ENCODE data around the gene POU5F1. TPM values are rescaled to one million over a fixed set of nuclear protein-coding genes. Genes with fewer than 3 reads are reported as not detected.
"Not testable (repeated sequence)": the region's sequence is repeated elsewhere in the genome, so short reads cannot be mapped to it uniquely, and the experiment has no call there.

Gene POU5F1
- polyA plus RNA-seq, 1 donor: 0.28 TPM

DNA sequence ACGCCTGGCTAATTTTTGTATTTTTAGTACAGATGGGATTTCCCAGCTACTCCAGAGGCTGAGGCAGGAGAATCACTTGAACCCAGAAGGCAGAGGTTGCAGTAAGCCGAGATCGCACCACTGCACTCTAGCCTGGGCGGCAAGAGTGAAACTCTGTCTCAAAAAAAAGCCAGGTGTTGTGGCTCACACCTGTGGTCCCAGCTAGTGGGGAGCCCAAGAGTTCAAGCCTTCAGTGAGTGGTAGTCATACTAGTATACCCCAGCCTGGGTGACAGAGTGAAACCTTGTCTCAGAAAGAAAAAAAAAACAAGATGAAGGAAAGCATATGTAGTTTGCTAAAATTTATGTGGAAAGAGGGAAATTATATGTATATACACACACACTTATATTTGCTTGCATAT is 20.0 kb upstream of the POU5F1 start:
- no peaks in the 10 kb centered on the region for H3K4me1 ChIP-seq (ENCODE audit: control insufficient read depth, insufficient read depth, low read length)
- no peaks in the 10 kb centered on the region for H3K9me3 ChIP-seq (ENCODE audit: control insufficient read depth, low read depth, low read length)
- no peak overlapping the region for H3K4me3 ChIP-seq (ENCODE audit: low read length)
- no peak overlapping the region for H3K27ac ChIP-seq (ENCODE audit: low read length)
- DNase-seq: no peak
- no CpG with 5 or more reads among the region's 4 CpGs for WGBS (ENCODE audit: insufficient coverage, low lambda C conversion rate)
- no peaks in the 10 kb centered on the region for H3K27me3 ChIP-seq (ENCODE audit: control insufficient read depth, insufficient read depth, low read length)
- no peaks in the 10 kb centered on the region for H3K36me3 ChIP-seq (ENCODE audit: control insufficient read depth, insufficient read depth, low read length)

DNA sequence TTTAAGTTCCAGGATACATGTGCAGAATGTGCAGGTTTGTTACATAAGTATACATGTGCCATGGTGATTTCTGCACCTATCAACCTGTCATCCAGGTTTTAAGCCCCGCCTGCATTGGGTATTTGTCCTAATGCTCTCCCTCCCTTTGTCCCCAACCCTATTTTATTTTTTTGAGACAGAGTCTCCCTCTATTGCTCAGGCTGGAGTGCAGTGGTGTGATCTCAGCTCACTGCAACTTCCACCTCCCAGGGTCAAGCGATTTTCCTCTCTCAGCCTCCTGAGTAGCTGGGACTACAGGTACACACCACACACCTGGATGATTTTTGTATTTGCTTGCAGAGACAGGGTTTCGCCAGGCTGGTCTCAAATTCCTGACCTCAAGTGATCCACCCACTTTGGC is 18.7 kb upstream of the POU5F1 start:
- H3K9me3 ChIP-seq (ENCODE audit: control insufficient read depth, low read depth, low read length); H3K4me1 ChIP-seq (ENCODE audit: control insufficient read depth, insufficient read depth, low read length); H3K27ac ChIP-seq (ENCODE audit: low read length); H3K36me3 ChIP-seq (ENCODE audit: control insufficient read depth, insufficient read depth, low read length); H3K4me3 ChIP-seq (ENCODE audit: low read length); DNase-seq; H3K27me3 ChIP-seq (ENCODE audit: control insufficient read depth, insufficient read depth, low read length): not testable (repeated sequence)
- no CpG with 5 or more reads among the region's 3 CpGs for WGBS (ENCODE audit: insufficient coverage, low lambda C conversion rate)

DNA sequence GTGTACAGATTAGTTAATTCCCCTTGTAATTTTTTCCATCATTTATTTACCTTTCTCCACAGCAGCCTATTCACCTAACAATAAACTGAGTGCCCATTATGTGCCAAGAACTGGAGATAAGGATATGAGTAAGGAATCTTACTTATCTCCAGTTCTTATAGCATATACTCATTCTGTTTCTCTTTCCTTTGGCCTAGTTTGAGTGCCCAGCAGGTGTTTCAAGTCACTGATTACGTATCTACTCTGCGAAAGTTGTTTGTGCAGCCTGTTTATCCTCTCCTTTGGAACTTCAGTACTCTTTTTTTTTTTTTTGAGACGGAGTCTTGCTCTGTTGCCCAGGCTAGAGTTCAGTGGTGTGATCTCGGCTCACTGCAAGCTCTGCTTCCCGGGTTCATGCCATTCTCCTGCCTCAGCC is 17.3 kb upstream of the POU5F1 start:
- H3K4me1 ChIP-seq (ENCODE audit: control insufficient read depth, insufficient read depth, low read length): no peaks in the 10 kb centered on the region
- WGBS (ENCODE audit: insufficient coverage, low lambda C conversion rate): 0% methylated on average over 1 of the region's 5 CpGs

DNA sequence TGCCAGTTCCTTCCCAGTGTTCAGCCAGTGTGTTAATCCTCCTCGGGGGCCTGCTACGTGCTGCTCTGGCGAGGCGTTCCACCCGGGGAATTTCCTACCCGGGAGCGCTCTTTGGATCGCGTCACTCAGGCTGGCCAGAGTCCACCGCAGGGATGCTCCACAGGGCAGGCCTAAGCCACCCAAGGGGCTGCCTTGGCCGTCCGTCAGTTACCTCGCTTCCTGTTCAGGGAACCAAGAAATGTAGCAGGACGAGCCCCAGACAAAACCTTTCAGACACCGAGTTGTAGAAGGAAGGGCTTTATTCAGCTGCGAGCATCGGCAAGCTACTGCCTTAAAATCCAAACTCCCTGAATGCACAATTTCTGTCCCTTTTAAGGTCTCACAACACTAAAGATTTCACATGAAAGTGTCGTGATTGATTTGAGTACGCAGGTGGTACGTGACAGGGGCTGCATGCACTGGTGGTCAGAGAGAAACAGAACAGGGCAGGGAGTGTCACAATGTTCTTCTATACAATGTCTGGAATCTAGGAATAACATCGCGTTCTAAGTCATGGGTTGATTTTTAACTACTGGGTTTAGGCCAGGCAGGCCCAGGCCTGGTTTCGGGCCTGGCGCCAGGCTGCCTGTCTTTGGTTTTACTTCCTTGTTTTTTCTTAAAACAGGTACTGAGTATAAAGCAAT is 15.7 kb upstream of the POU5F1 start:
- Histone ChIP-seq H3K9me3 (ENCODE audit: control insufficient read depth, low read depth, low read length) (no peaks in the 10 kb centered on the region), H3K4me1 (ENCODE audit: control insufficient read depth, insufficient read depth, low read length) (no peaks in the 10 kb centered on the region), H3K4me3 (ENCODE audit: low read length) (no peak overlapping the region), H3K27ac (ENCODE audit: low read length) (no peak overlapping the region), H3K36me3 (ENCODE audit: control insufficient read depth, insufficient read depth, low read length) (no peaks in the 10 kb centered on the region), H3K27me3 (ENCODE audit: control insufficient read depth, insufficient read depth, low read length) (no peaks in the 10 kb centered on the region)
- 89% methylated on average over 3 of the region's 24 CpGs for WGBS (ENCODE audit: insufficient coverage, low lambda C conversion rate)
- DNase-seq: no peak

More for the DNA sequence above, 17.3 kb upstream of the POU5F1 start:
- no peaks in the 10 kb centered on the region for H3K36me3 ChIP-seq (ENCODE audit: control insufficient read depth, insufficient read depth, low read length)
- no peaks in the 10 kb centered on the region for H3K27me3 ChIP-seq (ENCODE audit: control insufficient read depth, insufficient read depth, low read length)
- no peak overlapping the region for H3K4me3 ChIP-seq (ENCODE audit: low read length)
- H3K27ac ChIP-seq (ENCODE audit: low read length): no peak overlapping the region
- DNase-seq: peak in 1 of 2 donors; percentile 53
- H3K9me3 ChIP-seq (ENCODE audit: control insufficient read depth, low read depth, low read length): no peaks in the 10 kb centered on the region

DNA sequence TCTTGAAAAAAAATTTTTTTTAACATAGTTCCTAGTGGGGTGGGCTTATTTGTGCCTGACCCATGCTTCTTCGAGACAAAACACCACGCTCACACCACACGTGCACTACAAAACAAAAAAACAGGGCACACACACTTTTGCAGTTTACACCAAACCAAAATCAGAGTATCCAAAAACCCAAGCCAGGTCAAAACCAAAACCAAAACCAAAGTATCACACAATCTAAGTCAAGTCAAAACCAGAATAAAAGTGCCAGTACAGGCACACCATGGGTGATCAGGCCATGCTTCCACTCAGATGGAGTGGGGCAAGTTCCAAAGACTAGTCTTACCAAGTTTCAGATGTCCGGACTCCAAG is 15.2 kb upstream of the POU5F1 start:
- not testable (repeated sequence) for DNase-seq; H3K27me3 ChIP-seq (ENCODE audit: control insufficient read depth, insufficient read depth, low read length); H3K4me1 ChIP-seq (ENCODE audit: control insufficient read depth, insufficient read depth, low read length); H3K36me3 ChIP-seq (ENCODE audit: control insufficient read depth, insufficient read depth, low read length); H3K9me3 ChIP-seq (ENCODE audit: control insufficient read depth, low read depth, low read length); H3K4me3 ChIP-seq (ENCODE audit: low read length); H3K27ac ChIP-seq (ENCODE audit: low read length)
- no CpG with 5 or more reads among the region's 4 CpGs for WGBS (ENCODE audit: insufficient coverage, low lambda C conversion rate)

DNA sequence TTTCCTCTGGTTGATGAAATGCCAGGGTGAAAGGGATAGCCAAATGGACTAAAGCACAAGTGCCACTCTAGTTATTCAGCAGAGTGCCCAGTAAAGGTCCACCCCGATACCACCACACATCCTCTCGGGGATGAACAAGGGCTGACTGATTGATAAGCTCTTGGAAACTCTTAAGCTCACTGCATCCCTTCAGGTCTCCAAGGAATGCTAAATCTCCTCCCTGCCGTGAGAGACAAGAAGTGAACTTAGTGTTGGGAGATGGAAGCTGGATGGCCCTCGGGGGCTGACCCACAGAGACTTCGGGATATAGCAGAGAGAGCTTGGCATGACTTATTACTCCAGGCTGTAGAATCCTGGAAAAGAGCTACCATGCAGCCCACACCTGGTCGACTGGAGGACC is 13.4 kb upstream of the POU5F1 start:
- H3K36me3 ChIP-seq (ENCODE audit: control insufficient read depth, insufficient read depth, low read length); H3K27ac ChIP-seq (ENCODE audit: low read length); DNase-seq; H3K4me3 ChIP-seq (ENCODE audit: low read length); H3K9me3 ChIP-seq (ENCODE audit: control insufficient read depth, low read depth, low read length); H3K27me3 ChIP-seq (ENCODE audit: control insufficient read depth, insufficient read depth, low read length); H3K4me1 ChIP-seq (ENCODE audit: control insufficient read depth, insufficient read depth, low read length): not testable (repeated sequence)
- no CpG with 5 or more reads among the region's 6 CpGs for WGBS (ENCODE audit: insufficient coverage, low lambda C conversion rate)

DNA sequence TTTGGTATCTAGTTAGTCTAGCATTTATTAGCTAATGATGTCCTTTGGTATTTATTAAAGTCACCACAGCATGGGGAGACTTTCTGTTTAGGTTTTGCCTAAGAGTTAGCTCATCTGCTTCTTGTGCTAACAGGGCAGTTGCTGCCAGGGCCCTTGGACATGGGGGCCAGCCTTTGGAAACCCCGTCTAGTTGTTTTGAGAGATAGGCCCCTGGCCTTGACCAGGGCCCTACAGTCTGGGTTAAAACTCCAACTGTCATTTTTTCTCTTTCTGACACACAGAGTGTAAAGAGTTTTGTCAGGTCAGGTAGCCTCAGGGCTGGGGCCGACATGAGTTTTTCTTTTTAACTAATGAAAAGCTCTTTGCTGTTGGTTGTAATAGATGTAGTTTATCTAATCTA is 12.8 kb upstream of the POU5F1 start:
- H3K4me1 ChIP-seq (ENCODE audit: control insufficient read depth, insufficient read depth, low read length); H3K36me3 ChIP-seq (ENCODE audit: control insufficient read depth, insufficient read depth, low read length); DNase-seq; H3K27me3 ChIP-seq (ENCODE audit: control insufficient read depth, insufficient read depth, low read length); H3K9me3 ChIP-seq (ENCODE audit: control insufficient read depth, low read depth, low read length); H3K27ac ChIP-seq (ENCODE audit: low read length); H3K4me3 ChIP-seq (ENCODE audit: low read length): not testable (repeated sequence)
- WGBS (ENCODE audit: insufficient coverage, low lambda C conversion rate): 60% methylated on average over 1 of the region's 2 CpGs

DNA sequence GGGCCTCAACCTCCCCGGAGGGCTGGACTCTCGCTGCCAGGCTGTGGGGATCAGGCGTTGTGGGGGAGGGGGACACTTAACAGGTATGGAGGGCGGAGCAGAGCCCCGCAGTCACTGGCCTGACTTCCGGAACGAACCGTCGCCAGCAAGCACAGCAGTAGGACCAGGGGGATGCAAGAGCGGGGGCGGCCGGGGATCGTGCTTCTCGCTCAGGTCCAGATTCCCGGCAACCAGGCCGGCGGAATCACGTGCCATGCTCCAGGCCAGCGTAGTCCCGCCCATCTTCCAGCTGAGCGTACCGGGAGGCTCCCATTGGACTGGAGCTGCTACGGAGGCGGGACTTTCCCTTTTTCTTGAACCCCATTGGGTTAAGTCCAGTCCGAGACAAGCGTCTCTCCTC is 10.0 kb upstream of the POU5F1 start:
- peak; percentile 34 to 76 for DNase-seq
- Histone ChIP-seq H3K4me1 (ENCODE audit: control insufficient read depth, insufficient read depth, low read length) (no peaks in the 10 kb centered on the region), H3K36me3 (ENCODE audit: control insufficient read depth, insufficient read depth, low read length) (no peaks in the 10 kb centered on the region), H3K4me3 (ENCODE audit: low read length) (peak overlapping the region; percentile 50), H3K27ac (ENCODE audit: low read length) (no peak overlapping the region), H3K27me3 (ENCODE audit: control insufficient read depth, insufficient read depth, low read length) (no peaks in the 10 kb centered on the region), H3K9me3 (ENCODE audit: control insufficient read depth, low read depth, low read length) (no peaks in the 10 kb centered on the region)
- no CpG with 5 or more reads among the region's 26 CpGs for WGBS (ENCODE audit: insufficient coverage, low lambda C conversion rate)

DNA sequence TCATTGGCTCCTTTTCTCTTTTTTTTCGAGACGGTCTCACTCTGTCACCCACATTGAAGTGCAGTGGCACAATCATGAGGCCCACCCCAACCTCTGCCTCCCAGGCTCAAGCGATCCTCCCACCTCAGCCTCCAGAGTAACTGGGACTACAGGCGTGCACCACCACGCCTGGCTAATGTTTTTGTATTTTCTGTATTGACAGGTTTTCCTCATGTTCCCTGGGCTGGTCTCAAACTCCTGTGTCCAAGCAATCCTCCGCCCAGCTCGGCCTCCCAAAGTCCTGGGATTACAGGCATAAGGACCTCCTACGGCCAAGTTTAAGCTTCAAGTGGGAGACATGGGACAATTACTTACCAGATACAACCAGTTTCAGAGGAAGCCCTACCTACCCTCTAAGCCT is 9.4 kb upstream of the POU5F1 start:
- no CpG with 5 or more reads among the region's 8 CpGs for WGBS (ENCODE audit: insufficient coverage, low lambda C conversion rate)
- H3K27ac ChIP-seq (ENCODE audit: low read length): no peak overlapping the region
- DNase-seq: no peak
- H3K36me3 ChIP-seq (ENCODE audit: control insufficient read depth, insufficient read depth, low read length): no peaks in the 10 kb centered on the region
- no peaks in the 10 kb centered on the region for H3K9me3 ChIP-seq (ENCODE audit: control insufficient read depth, low read depth, low read length)
- H3K4me3 ChIP-seq (ENCODE audit: low read length): peak overlapping the region; percentile 50
- H3K27me3 ChIP-seq (ENCODE audit: control insufficient read depth, insufficient read depth, low read length): no peaks in the 10 kb centered on the region
- no peaks in the 10 kb centered on the region for H3K4me1 ChIP-seq (ENCODE audit: control insufficient read depth, insufficient read depth, low read length)

DNA sequence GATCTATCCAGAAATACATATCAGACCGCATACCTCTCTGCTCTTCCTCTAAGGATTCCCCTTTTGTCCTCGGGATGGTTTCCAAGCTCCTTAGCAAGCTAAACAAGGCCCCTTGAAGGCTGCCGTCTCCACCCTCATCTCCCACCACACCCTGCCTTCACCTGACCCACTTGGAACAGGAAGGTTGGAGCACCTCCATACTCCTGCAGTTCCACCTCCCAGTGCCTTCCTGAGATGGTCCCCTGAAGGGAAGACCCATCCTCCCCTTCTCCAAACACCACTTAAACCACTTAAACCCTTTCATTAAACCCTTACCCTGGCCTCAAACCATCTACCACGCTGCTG is 8.5 kb upstream of the POU5F1 start:
- no peak overlapping the region for H3K4me3 ChIP-seq (ENCODE audit: low read length)
- DNase-seq: no peak
- 86% methylated on average over 1 of the region's 4 CpGs for WGBS (ENCODE audit: insufficient coverage, low lambda C conversion rate)
- no peaks in the 10 kb centered on the region for H3K4me1 ChIP-seq (ENCODE audit: control insufficient read depth, insufficient read depth, low read length)
- H3K36me3 ChIP-seq (ENCODE audit: control insufficient read depth, insufficient read depth, low read length): no peaks in the 10 kb centered on the region
- no peak overlapping the region for H3K27ac ChIP-seq (ENCODE audit: low read length)
- no peaks in the 10 kb centered on the region for H3K27me3 ChIP-seq (ENCODE audit: control insufficient read depth, insufficient read depth, low read length)
- no peaks in the 10 kb centered on the region for H3K9me3 ChIP-seq (ENCODE audit: control insufficient read depth, low read depth, low read length)

All from large intestine (tissue), 3 donors.